ENCODE results near the gene DRG2. TPM values are rescaled to one million over a fixed set of nuclear protein-coding genes. Genes with fewer than 3 reads are reported as not detected.

The DRG2 gene
- total and polyA plus RNA-seq, 9 of the 15 experiments (the other 6 are each of a cell fraction or from before 2014, with no cell fraction given) = 6.6 to 36.7 (median 26.1) TPM

GRCh38 chr17:18038861-18039534, 48.8 kb upstream of the DRG2 start, which contains the start of the genes ATPAF2 and GID4 (continued):
- TF ChIP-seq NR2C2 (CRISPR knock-in tag; IDR thresholded peaks at IDR 0.05) (no peak), NR2C2 (tag; IDR thresholded peaks at IDR 0.05) (no peak; the same call in 1 of the 2 replicates), GTF2A2 (tag; IDR thresholded peaks at IDR 0.05) (no peak), CBX3 (IDR thresholded peaks at IDR 0.05; ENCODE audit: borderline replicate concordance in 1 of 2, low read length in 2 of 2) (peak in 1 of 2 experiments; percentile 17; a peak in 1 of 3 replicates), ZNF146 (CRISPR knock-in tag; IDR thresholded peaks at IDR 0.05; ENCODE audit: unreplicated experiment) (no peak), BRD4 (IDR thresholded peaks at IDR 0.05) (no peak), BCOR (IDR thresholded peaks at IDR 0.05) (no peak), E2F8 (IDR thresholded peaks at IDR 0.05; ENCODE audit: low read depth, partially characterized antibody) (no peak), TAF9B (IDR thresholded peaks at IDR 0.05; ENCODE audit: partially characterized antibody) (no peak), CCAR2 (IDR thresholded peaks at IDR 0.05; ENCODE audit: low read depth, low read length) (no peak), KDM2B (CRISPR knock-in tag; IDR thresholded peaks at IDR 0.05) (no peak), PYGO2 (tag; IDR thresholded peaks at IDR 0.05) (no peak), ZNF707 (CRISPR knock-in tag; conservative IDR thresholded peaks at IDR 0.05) (no peak), ZKSCAN8 (CRISPR knock-in tag; IDR thresholded peaks at IDR 0.05) (no peak), TEAD2 (tag; IDR thresholded peaks at IDR 0.05) (no peak), JUND (IDR thresholded peaks at IDR 0.05; ENCODE audit: borderline replicate concordance, low read depth, low read length) (no peak), JUND (tag; IDR thresholded peaks at IDR 0.05; ENCODE audit: borderline replicate concordance, low read depth, low read length) (no peak), ZNF232 (CRISPR knock-in tag; IDR thresholded peaks at IDR 0.05) (no peak), NCOA6 (IDR thresholded peaks at IDR 0.05) (no peak), PCBP1 (IDR thresholded peaks at IDR 0.05; ENCODE audit: low read depth, low read length, poor library complexity, severe bottlenecking) (peak; percentile 78), PURB (CRISPR knock-in tag; IDR thresholded peaks at IDR 0.05; ENCODE audit: low read depth) (no peak), CBFB (CRISPR knock-in tag; IDR thresholded peaks at IDR 0.05) (no peak), EGR1 (conservative IDR thresholded peaks at IDR 0.05) (peak; percentile 83), BHLHE40 (IDR thresholded peaks at IDR 0.05; ENCODE audit: low read length) (peak; percentile 28), DIDO1 (tag; IDR thresholded peaks at IDR 0.05; ENCODE audit: low read depth) (0 out of 2 replicates have a peak, but pooled peaks have one; percentile 2), GABPA (tag; conservative IDR thresholded peaks at IDR 0.05; ENCODE audit: low read depth) (peak; percentile 66), IFI16 (CRISPR knock-in tag; IDR thresholded peaks at IDR 0.05) (no peak)
- TF ChIP-seq, protein P1, sequence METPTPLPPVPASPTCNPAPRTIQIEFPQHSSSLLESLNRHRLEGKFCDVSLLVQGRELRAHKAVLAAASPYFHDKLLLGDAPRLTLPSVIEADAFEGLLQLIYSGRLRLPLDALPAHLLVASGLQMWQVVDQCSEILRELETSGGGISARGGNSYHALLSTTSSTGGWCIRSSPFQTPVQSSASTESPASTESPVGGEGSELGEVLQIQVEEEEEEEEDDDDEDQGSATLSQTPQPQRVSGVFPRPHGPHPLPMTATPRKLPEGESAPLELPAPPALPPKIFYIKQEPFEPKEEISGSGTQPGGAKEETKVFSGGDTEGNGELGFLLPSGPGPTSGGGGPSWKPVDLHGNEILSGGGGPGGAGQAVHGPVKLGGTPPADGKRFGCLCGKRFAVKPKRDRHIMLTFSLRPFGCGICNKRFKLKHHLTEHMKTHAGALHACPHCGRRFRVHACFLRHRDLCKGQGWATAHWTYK (CRISPR knock-in tag; IDR thresholded peaks at IDR 0.05) = no peak
